Lower leg skin (tissue), 3 donors: ENCODE measurements around the gene HAND1.

Source experiments
- POLR2A ChIP-seq, 2 donors: fragments of 450-650 bp; IDR thresholded peaks; one replicate each; pipeline ENCODE4 v1.6.1; 2016 to 2017; ENCODE audit warnings: antibody characterized with exemption in 2 of 2, mild to moderate bottlenecking in 1 of 2, moderate library complexity in 1 of 2
- TF ChIP-seq, protein P1 (sequence below), 3 donors: fragments of 450-650 bp; IDR thresholded peaks; one replicate each; pipeline ENCODE4 v1.5.1; 2016; ENCODE audit warnings: antibody characterized with exemption in 3 of 3, mild to moderate bottlenecking in 3 of 3, moderate library complexity in 2 of 3

GRCh38 chr5:154440540-154440939 is 37.5 kb downstream of the HAND1 start:
- no peak for TF ChIP-seq POLR2A (IDR thresholded peaks at IDR 0.05)
- TF ChIP-seq, protein P1, sequence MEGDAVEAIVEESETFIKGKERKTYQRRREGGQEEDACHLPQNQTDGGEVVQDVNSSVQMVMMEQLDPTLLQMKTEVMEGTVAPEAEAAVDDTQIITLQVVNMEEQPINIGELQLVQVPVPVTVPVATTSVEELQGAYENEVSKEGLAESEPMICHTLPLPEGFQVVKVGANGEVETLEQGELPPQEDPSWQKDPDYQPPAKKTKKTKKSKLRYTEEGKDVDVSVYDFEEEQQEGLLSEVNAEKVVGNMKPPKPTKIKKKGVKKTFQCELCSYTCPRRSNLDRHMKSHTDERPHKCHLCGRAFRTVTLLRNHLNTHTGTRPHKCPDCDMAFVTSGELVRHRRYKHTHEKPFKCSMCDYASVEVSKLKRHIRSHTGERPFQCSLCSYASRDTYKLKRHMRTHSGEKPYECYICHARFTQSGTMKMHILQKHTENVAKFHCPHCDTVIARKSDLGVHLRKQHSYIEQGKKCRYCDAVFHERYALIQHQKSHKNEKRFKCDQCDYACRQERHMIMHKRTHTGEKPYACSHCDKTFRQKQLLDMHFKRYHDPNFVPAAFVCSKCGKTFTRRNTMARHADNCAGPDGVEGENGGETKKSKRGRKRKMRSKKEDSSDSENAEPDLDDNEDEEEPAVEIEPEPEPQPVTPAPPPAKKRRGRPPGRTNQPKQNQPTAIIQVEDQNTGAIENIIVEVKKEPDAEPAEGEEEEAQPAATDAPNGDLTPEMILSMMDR (IDR thresholded peaks at IDR 0.05), result no peak
